Spleen (tissue), 11 donors: ENCODE results near the gene SORCS2. TPM values are rescaled to one million over a fixed set of nuclear protein-coding genes. Genes with fewer than 3 reads are reported as not detected.

Experiments
- DNase-seq: peaks from one replicate; pipeline ENCODE4 v3.0.0-alpha.2; 2020
- H3K27ac ChIP-seq, 8 donors: fragments of 200-600 bp; sonication (generic) in 7 of 8; 1 replicate in 4 of 8; 2 replicates in 4 of 8; pipeline versions ENCODE4 v1.5.0 to v1.8.0; 2016 to 2021; ENCODE audit warnings: inconsistent platforms in 4 of 8, mild to moderate bottlenecking in 4 of 8, moderate library complexity in 1 of 8
- H3K27me3 ChIP-seq, 7 donors: fragments of 200-600 bp; sonication (generic) in 6 of 7; replicated peaks in 1 of 7; 1 replicate in 4 of 7; 2 replicates in 3 of 7; pipeline versions ENCODE4 v1.5.0 to v1.8.0; 2016 to 2021; ENCODE audit warnings: inconsistent platforms in 3 of 7, mild to moderate bottlenecking in 1 of 7
- H3K36me3 ChIP-seq, 6 donors: fragments of 200-600 bp; sonication (generic) in 5 of 6; 1 replicate in 4 of 6; 2 replicates in 2 of 6; pipeline versions ENCODE4 v1.5.0 to v1.8.0; 2016 to 2021; ENCODE audit warnings: inconsistent platforms in 2 of 6
- H3K4me1 ChIP-seq, 6 donors: fragments of 200-600 bp; sonication (generic) in 5 of 6; 1 replicate in 3 of 6; 2 replicates in 3 of 6; pipeline versions ENCODE4 v1.5.0 to v1.8.0; 2016 to 2021; ENCODE audit warnings: inconsistent platforms in 3 of 6
- H3K4me3 ChIP-seq, 8 donors: fragments of 200-600 bp; sonication (generic) in 7 of 8; 1 replicate in 4 of 8; 2 replicates in 4 of 8; pipeline versions ENCODE4 v1.5.0 to v1.8.0; 2016 to 2021; ENCODE audit warnings: inconsistent platforms in 4 of 8, mild to moderate bottlenecking in 4 of 8, moderate library complexity in 2 of 8
- H3K9me3 ChIP-seq, 8 donors: fragments of 200-600 bp; sonication (generic) in 7 of 8; 1 replicate in 4 of 8; 2 replicates in 4 of 8; pipeline versions ENCODE4 v1.5.0 to v1.8.0; 2016 to 2021; ENCODE audit warnings: inconsistent platforms in 4 of 8
- POLR2A ChIP-seq, 3 donors: fragments of 450-650 bp; IDR thresholded peaks; one replicate each; pipeline ENCODE4 v1.5.1; 2017; ENCODE audit warnings: antibody characterized with exemption in 3 of 3, mild to moderate bottlenecking in 1 of 3
- POLR2AphosphoS5 ChIP-seq, 3 donors: sonication (generic); formaldehyde crosslinking; IDR thresholded peaks; one replicate each; pipeline ENCODE4 v1.5.1; 2017; ENCODE audit warnings: antibody characterized with exemption in 3 of 3
- WGBS, 5 donors: extraction: QIAGEN DNeasy Blood & Tissue Kit in 3 of 5; methylation state at CpG; one replicate each; pipeline versions ENCODE4 v1.1.5 to v1.1.7; 2013 to 2018; 5-methylcytosine and 5-hydroxymethylcytosine counted together
- intact Hi-C: fragments of 100-400 bp; cut with DNase I; formaldehyde crosslinking; loops from one replicate; pipeline ENCODE4 v1.15.0; 2023; ENCODE audit warnings: low total_unique reads
- polyA plus RNA-seq, 3 donors: library from polyadenylated mRNA; stranded (reverse); fragments of 200-250 nt; gene quantifications; one replicate each; pipeline ENCODE4 v1.2.1, GENCODE V29; 2013
- total RNA-seq, 7 donors: library from RNA; depleted of rRNA in 3 of 7; stranded (reverse); fragments of >200 nt in 3 of 7; fragmentation: NEBNext Ultra II Directional in 4 of 7; extraction: Animal tissue kit (Norgen Biotek cat#: 25700) in 4 of 7; gene quantifications; one replicate each; pipeline versions ENCODE4 v1.1.0 to v1.2.1, GENCODE V29; 2016 to 2021
- TF ChIP-seq, protein P1 (sequence below), 11 experiments: fragments of 200-600 bp in 7 of 11; fragments of 450-650 bp in 4 of 11; sonication (generic) in 4 of 11; IDR thresholded peaks in 8 of 11; conservative IDR thresholded peaks in 3 of 11; 1 replicate in 7 of 11; 2 replicates in 4 of 11; pipeline versions ENCODE4 v1.4.0 to v1.8.0; 2016 to 2021; ENCODE audit warnings: antibody characterized with exemption in 11 of 11, inconsistent platforms in 4 of 11, mild to moderate bottlenecking in 1 of 11
- donor health status: healthy with polysubstance abuse.
- donor health status: DM: no; HTN: no; CAD: no; lungs with moderate emphysema.
- donor health status: DM: no; HTN: no; CAD: no.
- donor health status: Bipolar disorder and iron deficiency.
- donor health status: healthy.
- donor health status: DM: no; HTN: no; CAD: no.
- donor health status: DM: yes; HTN: yes; CAD: no.

The SORCS2 gene
- total and polyA plus RNA-seq, 10 donors: 0.33 to 1.6 (median 0.60) TPM

DNA sequence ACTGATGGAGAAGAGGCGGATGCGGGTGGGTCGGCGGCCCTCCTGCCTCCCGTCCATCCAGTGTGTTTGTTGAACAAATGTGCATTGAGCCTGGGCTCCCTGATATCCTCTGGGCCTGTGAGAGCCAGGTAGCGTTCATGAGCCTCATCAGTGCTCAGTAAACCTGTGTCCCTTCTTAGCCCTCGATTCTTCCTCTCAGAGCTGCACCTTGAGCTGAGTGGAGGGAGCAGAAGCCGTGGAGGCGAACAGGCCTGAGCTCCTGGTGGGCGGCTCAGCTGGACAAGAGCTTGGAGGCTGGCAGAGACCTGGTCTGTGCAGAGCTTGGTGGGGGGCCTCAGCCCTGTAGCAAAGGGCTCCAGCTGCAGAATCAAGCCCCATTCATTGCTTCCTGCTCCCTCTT is 112.1 kb downstream of the SORCS2 start:
- no peak for DNase-seq
- Histone ChIP-seq H3K27ac (no peak overlapping the region), H3K9me3 (no peaks in the 10 kb centered on the region), H3K27me3 (peaks cover 0 to 64% (median 10%) of the 10 kb centered on the region in 7 donors), H3K36me3 (no peaks in the 10 kb centered on the region), H3K4me1 (no peaks in the 10 kb centered on the region), H3K4me3 (no peak overlapping the region)
- intact Hi-C loops: no loop called here
- TF ChIP-seq, protein P1, sequence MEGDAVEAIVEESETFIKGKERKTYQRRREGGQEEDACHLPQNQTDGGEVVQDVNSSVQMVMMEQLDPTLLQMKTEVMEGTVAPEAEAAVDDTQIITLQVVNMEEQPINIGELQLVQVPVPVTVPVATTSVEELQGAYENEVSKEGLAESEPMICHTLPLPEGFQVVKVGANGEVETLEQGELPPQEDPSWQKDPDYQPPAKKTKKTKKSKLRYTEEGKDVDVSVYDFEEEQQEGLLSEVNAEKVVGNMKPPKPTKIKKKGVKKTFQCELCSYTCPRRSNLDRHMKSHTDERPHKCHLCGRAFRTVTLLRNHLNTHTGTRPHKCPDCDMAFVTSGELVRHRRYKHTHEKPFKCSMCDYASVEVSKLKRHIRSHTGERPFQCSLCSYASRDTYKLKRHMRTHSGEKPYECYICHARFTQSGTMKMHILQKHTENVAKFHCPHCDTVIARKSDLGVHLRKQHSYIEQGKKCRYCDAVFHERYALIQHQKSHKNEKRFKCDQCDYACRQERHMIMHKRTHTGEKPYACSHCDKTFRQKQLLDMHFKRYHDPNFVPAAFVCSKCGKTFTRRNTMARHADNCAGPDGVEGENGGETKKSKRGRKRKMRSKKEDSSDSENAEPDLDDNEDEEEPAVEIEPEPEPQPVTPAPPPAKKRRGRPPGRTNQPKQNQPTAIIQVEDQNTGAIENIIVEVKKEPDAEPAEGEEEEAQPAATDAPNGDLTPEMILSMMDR (IDR thresholded peaks at IDR 0.05 in 8 of 11, conservative IDR thresholded peaks at IDR 0.05 in 3 of 11): no peak
- TF ChIP-seq POLR2A (IDR thresholded peaks at IDR 0.05) (no peak), POLR2AphosphoS5 (IDR thresholded peaks at IDR 0.05) (no peak)
- 72 to 87% (median 81%) methylated on average over 8 to 10 of the region's 10 CpGs for WGBS, 5 donors

DNA sequence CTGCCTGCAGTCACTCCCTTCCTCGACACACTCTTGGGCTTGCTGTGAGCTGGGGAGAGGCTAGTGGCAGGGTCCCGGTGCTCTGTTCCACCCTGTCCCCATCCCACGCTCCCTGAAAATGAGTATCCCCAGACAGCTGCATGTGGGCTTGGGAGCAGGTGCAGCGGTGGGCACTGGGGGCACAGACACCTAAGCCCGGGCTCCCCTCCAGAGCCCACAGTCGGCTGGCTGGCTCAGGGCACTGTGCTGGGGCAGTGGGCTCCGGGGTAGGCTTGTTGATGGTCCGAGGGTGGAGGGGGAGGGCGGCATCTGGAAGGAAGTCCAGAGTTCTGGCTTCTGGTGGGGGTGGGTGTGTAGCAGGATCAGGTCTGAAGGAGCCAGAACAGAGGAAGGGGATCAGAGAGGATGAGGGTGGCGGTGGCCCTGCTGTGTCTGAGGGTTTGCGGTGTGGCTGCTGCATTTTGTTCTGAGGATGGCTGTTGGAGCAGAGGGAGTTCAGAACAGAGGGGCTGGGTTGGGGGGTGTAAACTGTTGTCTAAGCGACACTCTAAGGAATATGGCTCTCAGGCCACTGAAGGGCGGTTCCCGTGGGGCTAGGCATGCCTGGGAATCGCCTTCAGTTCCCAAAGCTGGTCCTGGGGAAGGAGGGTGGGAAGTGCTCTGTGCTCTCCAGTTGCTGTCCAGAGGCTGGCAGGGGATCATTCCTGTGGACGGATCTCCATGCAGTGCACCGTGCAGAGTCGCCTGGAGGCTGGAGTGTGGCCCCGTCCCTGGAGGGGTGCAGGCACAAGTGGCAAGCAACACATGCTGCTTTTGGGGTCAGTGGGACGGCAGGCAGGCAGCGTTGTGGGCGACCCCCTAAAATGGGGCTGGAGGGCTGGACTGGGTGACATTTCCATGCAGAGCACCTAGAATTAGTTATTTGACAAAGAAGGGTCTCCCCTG is 114.0 kb downstream of the SORCS2 start:
- H3K27ac ChIP-seq: no peak overlapping the region
- no peak overlapping the region for H3K4me3 ChIP-seq
- intact Hi-C loops: no loop called here
- WGBS, 5 donors: 58 to 69% (median 64%) methylated on average over 21 to 22 of the region's 22 CpGs
- H3K4me1 ChIP-seq: no peaks in the 10 kb centered on the region
- no peak for DNase-seq
- TF ChIP-seq, protein P1 (IDR thresholded peaks at IDR 0.05 in 8 of 11, conservative IDR thresholded peaks at IDR 0.05 in 3 of 11): no peak
- TF ChIP-seq POLR2A (IDR thresholded peaks at IDR 0.05) (no peak), POLR2AphosphoS5 (IDR thresholded peaks at IDR 0.05) (no peak)
- H3K36me3 ChIP-seq: no peaks in the 10 kb centered on the region
- H3K27me3 ChIP-seq: peaks cover 0 to 55% (median 6%) of the 10 kb centered on the region in 7 donors
- no peaks in the 10 kb centered on the region for H3K9me3 ChIP-seq

DNA sequence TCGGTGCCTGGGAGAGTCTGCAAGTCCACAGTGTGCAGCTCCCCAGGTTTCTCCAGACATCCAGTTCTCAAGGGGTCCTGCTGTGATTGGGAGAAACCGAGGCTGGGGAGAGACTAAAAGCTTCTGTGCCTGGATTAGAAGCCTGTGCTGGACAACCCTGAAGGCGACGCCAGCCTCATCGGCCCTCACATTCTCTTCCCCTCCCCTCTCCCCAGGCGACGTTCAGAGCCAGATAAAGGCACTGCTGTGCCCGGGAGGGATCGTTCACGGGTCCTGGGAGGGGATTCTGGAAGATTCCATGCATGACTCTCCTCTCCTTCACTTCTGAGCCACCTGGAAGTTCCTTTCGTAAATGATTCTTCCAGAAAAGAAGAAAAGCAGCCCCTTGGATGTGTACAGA is 114.6 kb downstream of the SORCS2 start:
- peaks cover 0 to 48% (median 6%) of the 10 kb centered on the region in 7 donors for H3K27me3 ChIP-seq
- no peak for DNase-seq
- intact Hi-C loops: no loop called here
- no peaks in the 10 kb centered on the region for H3K9me3 ChIP-seq
- no peak overlapping the region for H3K27ac ChIP-seq
- H3K4me3 ChIP-seq: no peak overlapping the region
- H3K36me3 ChIP-seq: no peaks in the 10 kb centered on the region
- no peaks in the 10 kb centered on the region for H3K4me1 ChIP-seq
- TF ChIP-seq POLR2A (IDR thresholded peaks at IDR 0.05) (no peak), POLR2AphosphoS5 (IDR thresholded peaks at IDR 0.05) (no peak)
- TF ChIP-seq, protein P1 (IDR thresholded peaks at IDR 0.05 in 8 of 11, conservative IDR thresholded peaks at IDR 0.05 in 3 of 11): no peak
- 58 to 74% (median 66%) methylated on average over 11 of the region's 11 CpGs for WGBS, 5 donors

DNA sequence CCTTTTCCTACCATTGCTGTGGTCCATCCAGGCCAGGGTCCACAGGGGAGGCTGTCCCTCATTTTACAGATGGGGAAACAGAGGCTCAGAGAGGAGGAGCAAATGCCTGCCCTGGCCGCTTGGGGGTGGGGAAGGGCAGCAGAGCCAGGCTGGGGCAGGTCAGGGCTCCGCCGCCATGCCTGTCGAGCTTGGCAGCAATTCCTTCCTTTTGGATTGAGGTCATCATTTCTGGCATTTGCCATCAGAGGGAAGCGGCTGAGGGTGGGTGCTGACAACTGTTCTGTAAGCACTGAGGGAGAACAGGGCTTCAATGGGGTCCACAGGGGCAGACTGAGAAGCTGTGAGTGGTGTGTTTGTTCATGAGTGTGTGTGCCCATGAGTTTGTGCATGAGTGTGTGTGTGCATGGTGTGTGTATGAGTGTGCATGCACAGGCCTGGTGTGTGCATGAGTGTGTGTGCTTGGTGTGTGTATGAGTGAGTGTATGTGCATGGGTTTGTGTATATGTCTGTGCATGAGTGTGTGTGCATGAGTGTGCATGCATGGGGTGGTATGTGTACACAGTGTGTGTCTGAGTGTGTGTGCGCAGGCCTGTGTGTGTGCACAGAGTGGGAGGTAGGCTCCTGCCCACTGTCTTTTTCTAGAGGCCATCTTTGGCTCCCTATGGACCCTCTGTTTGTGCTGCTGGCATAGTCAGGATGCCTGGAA is 115.2 kb downstream of the SORCS2 start:
- Histone ChIP-seq H3K27me3 (peaks cover 0 to 44% (median 6%) of the 10 kb centered on the region in 7 donors), H3K27ac (no peak overlapping the region), H3K36me3 (no peaks in the 10 kb centered on the region), H3K4me3 (no peak overlapping the region), H3K4me1 (no peaks in the 10 kb centered on the region), H3K9me3 (no peaks in the 10 kb centered on the region)
- intact Hi-C loops: no loop called here
- WGBS, 5 donors: 49 to 74% (median 71%) methylated on average over 4 to 6 of the region's 6 CpGs
- TF ChIP-seq, protein P1 (IDR thresholded peaks at IDR 0.05 in 8 of 11, conservative IDR thresholded peaks at IDR 0.05 in 3 of 11): no peak
- no peak for TF ChIP-seq POLR2AphosphoS5 (IDR thresholded peaks at IDR 0.05)
- TF ChIP-seq POLR2A (IDR thresholded peaks at IDR 0.05): no peak
- DNase-seq: no peak
